Cardiac muscle cell (in vitro differentiated cells and primary cell): ENCODE data around the gene GOLGA8S. TPM values are rescaled to one million over a fixed set of nuclear protein-coding genes. Genes with fewer than 3 reads are reported as not detected.
"Not testable (repeated sequence)": the region's sequence is repeated elsewhere in the genome, so short reads cannot be mapped to it uniquely, and the experiment has no call there.

Source experiments
- DNase-seq, 2 donors: peaks; one replicate each; pipeline versions ENCODE4 v3.0.0 to v3.0.0-alpha.2; 2010 to 2017; ENCODE audit warnings: low read depth in 1 of 2, low spot score in 1 of 2
- H3K27ac ChIP-seq: fragments of 200-600 bp; sonication (generic); 2 replicates; pipeline ENCODE4 v1.5.1; 2016
- H3K27me3 ChIP-seq: fragments of 200-600 bp; sonication (generic); 2 replicates; pipeline ENCODE4 v1.6.0; 2016; ENCODE audit warnings: control low read depth
- H3K36me3 ChIP-seq: fragments of 200-600 bp; sonication (generic); 2 replicates; pipeline ENCODE4 v1.5.1; 2016; ENCODE audit warnings: control low read depth
- H3K4me1 ChIP-seq: fragments of 200-600 bp; sonication (generic); 2 replicates; pipeline ENCODE4 v1.8.1; 2017; ENCODE audit warnings: low read depth, mild to moderate bottlenecking, mixed run types
- H3K4me3 ChIP-seq: fragments of 200-600 bp; sonication (generic); 2 replicates; pipeline ENCODE4 v1.5.1; 2016; ENCODE audit warnings: mild to moderate bottlenecking
- H3K9me3 ChIP-seq: fragments of 200-600 bp; sonication (generic); 2 replicates; pipeline ENCODE4 v1.5.1; 2017; ENCODE audit warnings: low read depth, mild to moderate bottlenecking, control low read depth
- CTCF ChIP-seq: IDR thresholded peaks from 2 replicates; pipeline ENCODE4 v1.5.1; 2012; ENCODE audit warnings: low read depth, mild to moderate bottlenecking, low read length
- polyA plus RNA-seq: library from polyadenylated mRNA; unstranded; fragments of >200 nt; fragmentation: Nextera tagmentation; extraction: Ambion mirVana; gene quantifications from 2 replicates; pipeline ENCODE4 v1.2.1, GENCODE V29; 2016
- total RNA-seq: library from RNA; depleted of rRNA; stranded (reverse); fragments of >200 nt; gene quantifications from 2 replicates; pipeline ENCODE4 v1.2.3, GENCODE V29; 2016

The GOLGA8S gene
- total and polyA plus RNA-seq, 2 experiments from 2014 or later = not detected

- H3K27me3 ChIP-seq = no peaks in the 10 kb centered on the region
- no peak for TF ChIP-seq CTCF
- no peaks in the 10 kb centered on the region for H3K36me3 ChIP-seq
- no peaks in the 10 kb centered on the region for H3K4me1 ChIP-seq
- H3K27ac ChIP-seq = no peak overlapping the region
- no peak for DNase-seq
- H3K9me3 ChIP-seq = no peaks in the 10 kb centered on the region
- H3K4me3 ChIP-seq = no peak overlapping the region
Observed at GRCh38 chr15:23401627-23402026, 47.1 kb downstream of the GOLGA8S start.

GRCh38 chr15:23402140-23402539, 47.6 kb downstream of the GOLGA8S start:
- Histone ChIP-seq H3K4me3 (no peak overlapping the region), H3K4me1 (no peaks in the 10 kb centered on the region), H3K9me3 (no peaks in the 10 kb centered on the region), H3K36me3 (no peaks in the 10 kb centered on the region), H3K27ac (no peak overlapping the region), H3K27me3 (no peaks in the 10 kb centered on the region)
- no peak for DNase-seq
- no peak for TF ChIP-seq CTCF

- Histone ChIP-seq H3K27ac (no peak overlapping the region), H3K4me3 (no peak overlapping the region), H3K4me1 (no peaks in the 10 kb centered on the region), H3K36me3 (no peaks in the 10 kb centered on the region), H3K9me3 (no peaks in the 10 kb centered on the region), H3K27me3 (no peaks in the 10 kb centered on the region)
- DNase-seq = no peak
- no peak for TF ChIP-seq CTCF
Observed at GRCh38 chr15:23402544-23402943, 48.0 kb downstream of the GOLGA8S start.

- TF ChIP-seq CTCF = no peak
- H3K27me3 ChIP-seq = no peaks in the 10 kb centered on the region
- H3K36me3 ChIP-seq = no peaks in the 10 kb centered on the region
- H3K4me3 ChIP-seq = no peak overlapping the region
- no peaks in the 10 kb centered on the region for H3K4me1 ChIP-seq
- DNase-seq = no peak
- H3K9me3 ChIP-seq = no peaks in the 10 kb centered on the region
- no peak overlapping the region for H3K27ac ChIP-seq
Observed at GRCh38 chr15:23403550-23403949, 49.0 kb downstream of the GOLGA8S start.

- H3K4me1 ChIP-seq = no peaks in the 10 kb centered on the region
- H3K4me3 ChIP-seq = no peak overlapping the region
- no peak for TF ChIP-seq CTCF
- no peak overlapping the region for H3K27ac ChIP-seq
- H3K36me3 ChIP-seq = no peaks in the 10 kb centered on the region
- H3K9me3 ChIP-seq = no peaks in the 10 kb centered on the region
- no peaks in the 10 kb centered on the region for H3K27me3 ChIP-seq
- DNase-seq = no peak
Observed at GRCh38 chr15:23411841-23412240, 57.3 kb downstream of the GOLGA8S start.

- H3K27ac ChIP-seq, H3K36me3 ChIP-seq, H3K9me3 ChIP-seq, H3K27me3 ChIP-seq, DNase-seq, H3K4me3 ChIP-seq, H3K4me1 ChIP-seq: not testable (repeated sequence)
Observed at GRCh38 chr15:23412881-23413600, 58.5 kb downstream of the GOLGA8S start.

Other genes with a start within 250 kb of the GOLGA8S start
- not detected in 2 replicates for gene GOLGA6L1, start 217.9 kb upstream of the GOLGA8S start, total RNA-seq
- not detected in 2 replicates for gene GOLGA6L1, start 217.9 kb upstream of the GOLGA8S start, polyA plus RNA-seq
- gene GOLGA6L26, start 20.6 kb upstream of the GOLGA8S start, total RNA-seq = not detected in 2 replicates
- gene GOLGA6L26, start 20.6 kb upstream of the GOLGA8S start, polyA plus RNA-seq = not detected in 2 replicates
- gene GOLGA6L2, start 92.5 kb downstream of the GOLGA8S start, total RNA-seq = not detected in 2 replicates
- not detected in 2 replicates for gene GOLGA6L2, start 92.5 kb downstream of the GOLGA8S start, polyA plus RNA-seq
- gene MKRN3, start 210.9 kb downstream of the GOLGA8S start, total RNA-seq = not detected in 2 replicates
- gene MKRN3, start 210.9 kb downstream of the GOLGA8S start, polyA plus RNA-seq = not detected in 2 replicates